Mesenteric fat pad (tissue), 1 donor: ENCODE results near the gene HOXA2. TPM values are rescaled to one million over a fixed set of nuclear protein-coding genes. Genes with fewer than 3 reads are reported as not detected.

Experiments
- DNase-seq: peaks from one replicate; pipeline ENCODE4 v3.0.0-alpha.2; 2020; ENCODE audit warnings: low spot score
- total RNA-seq: library from RNA; stranded (reverse); fragmentation: NEBNext Ultra II Directional; extraction: Animal tissue kit (Norgen Biotek cat#: 25700); gene quantifications from one replicate; pipeline ENCODE4 v1.2.1, GENCODE V29; 2021
- donor health status: DM: yes; HTN: yes; CAD: no.

HOXA2 gene
- total RNA-seq, 1 donor from 2014 or later: 1.2 TPM

DNA sequence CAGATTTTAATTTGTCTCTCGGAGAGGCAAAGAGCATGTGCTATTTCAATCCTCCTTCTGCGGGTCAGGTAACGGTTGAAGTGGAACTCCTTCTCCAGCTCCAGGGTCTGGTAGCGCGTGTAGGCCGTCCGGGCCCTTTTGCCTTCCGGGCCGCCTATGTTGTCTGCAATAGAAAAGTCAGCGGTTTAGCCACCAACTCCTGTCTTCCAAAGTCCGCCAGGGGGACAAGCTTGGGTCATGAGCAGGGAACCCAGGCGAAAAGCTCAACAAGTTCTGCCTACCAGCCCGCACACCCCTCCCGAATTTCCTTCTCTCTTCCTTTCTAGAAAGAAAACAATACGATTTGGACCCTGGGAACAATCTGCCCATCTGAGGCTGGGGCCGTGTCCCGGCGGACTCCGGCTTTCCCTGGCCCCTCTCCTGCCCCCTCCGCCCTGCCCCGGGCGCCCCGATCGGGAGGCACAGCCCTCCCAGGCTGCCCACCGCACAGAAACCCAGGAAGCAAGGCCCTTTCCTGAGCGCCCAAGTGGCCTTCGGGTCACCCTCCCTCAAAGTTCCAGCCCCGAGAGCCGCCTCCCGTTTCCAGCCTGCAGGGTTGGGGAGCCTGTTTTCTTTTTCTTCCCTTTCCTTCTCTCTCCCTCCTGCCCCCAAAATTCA, 39.6 kb upstream of the HOXA2 start:
- DNase-seq: no peak

DNA sequence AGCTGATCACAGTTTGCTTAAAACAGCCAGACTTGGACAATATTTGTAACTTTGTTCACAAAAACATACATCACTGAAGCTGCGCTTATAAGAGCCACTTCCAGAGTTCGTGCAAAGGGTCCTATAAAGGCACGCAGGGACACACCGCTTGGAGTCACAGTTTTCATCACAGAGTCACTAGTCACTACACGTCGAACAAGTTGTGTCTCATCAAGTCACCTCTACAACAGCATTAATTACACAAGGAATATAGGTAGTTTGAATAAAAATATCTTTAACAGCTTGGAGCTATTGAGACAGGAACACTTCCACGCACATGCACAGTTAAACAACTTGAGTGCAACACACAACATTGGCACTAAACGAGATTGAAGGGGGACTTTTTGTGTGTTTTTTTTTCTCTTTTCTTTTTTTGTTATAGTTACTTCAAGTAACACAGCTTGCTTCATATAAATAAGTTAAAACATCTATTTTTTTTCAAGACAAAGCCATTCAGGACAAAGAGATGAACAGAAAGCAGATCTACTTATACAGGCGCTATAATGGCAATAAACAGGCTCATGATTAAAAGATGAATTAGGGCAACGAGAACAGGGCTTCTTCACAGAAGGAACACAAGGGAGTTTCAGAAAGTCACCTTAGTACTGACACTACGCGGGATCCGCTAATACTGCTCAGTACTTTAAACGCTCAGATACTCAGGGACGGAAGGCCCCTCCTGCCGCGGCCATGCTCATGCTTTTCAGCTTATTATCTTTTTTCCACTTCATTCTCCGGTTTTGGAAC, 38.8 kb upstream of the HOXA2 start:
- no peak for DNase-seq

DNA sequence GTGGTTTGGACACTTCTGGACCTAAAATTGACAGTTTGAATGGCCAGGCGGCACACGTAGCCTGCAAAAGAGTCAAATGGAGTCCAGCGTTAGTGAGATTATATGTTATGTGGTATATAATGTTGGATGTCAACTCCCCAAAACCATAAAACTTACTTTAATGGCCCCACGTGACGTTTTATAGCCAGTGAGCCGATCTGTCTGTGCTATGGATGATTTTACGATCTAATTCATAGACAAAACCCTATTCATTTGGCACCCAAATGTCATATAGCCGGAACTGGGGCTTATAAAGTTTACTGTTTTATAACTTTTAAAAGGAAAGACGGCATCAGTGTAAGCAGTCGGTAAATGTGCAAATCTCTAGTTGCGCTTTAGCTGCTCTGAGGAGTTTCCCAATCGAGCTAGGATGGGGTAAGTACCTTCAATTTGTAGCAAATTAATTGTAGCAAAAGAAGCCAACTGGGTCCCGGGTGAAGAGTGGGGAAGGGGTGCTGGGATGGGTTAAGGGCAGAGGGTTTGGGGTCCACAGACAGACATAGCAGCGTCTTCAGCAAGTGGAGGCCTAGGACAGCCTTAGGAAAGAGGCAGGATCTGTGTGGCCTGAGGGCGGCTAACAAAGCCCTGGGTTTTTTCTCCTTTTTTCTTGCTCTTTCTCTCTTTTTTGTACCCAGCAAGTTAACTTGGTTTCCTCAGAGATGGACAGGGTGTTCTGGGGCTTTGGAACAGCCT, 37.8 kb upstream of the HOXA2 start:
- no peak for DNase-seq

DNA sequence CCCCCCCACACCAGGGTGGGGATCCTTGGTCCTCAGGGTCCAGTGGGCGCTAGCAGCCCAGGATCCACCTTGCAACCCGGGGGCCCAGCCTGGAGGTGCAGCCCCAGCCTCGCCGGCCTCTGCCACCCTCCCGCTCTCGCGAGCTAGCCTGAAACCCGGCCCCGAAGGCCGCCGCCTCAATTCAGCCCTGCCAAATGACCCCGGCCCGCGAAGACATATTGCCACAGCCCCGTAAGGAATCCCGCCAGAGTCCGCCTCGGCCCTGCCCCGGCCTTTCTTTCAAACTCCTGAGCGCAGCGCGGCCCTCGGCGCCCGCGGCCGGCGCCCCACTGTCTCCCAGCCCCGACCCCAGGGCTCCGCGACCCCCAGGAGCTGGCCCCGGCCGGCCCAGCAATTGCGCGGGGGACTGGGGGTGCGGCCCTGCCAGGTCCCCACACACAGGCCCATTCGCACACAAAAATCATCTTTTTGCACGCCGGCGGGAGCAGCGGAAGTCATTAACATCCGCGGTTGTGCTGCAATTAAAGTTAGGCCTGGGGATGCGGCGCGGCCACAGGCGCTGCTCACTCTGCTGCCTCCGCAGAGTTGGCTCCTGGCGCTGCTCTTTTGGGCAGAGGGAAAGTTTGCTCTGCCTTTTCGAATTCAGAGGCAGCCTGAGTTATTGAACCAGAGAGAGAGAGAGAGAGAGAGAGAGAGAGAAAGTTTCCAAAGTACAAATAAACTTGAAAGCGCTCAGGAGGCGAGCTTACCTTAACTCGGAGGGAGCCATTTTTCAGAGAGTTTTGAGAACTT, 37.0 kb upstream of the HOXA2 start:
- DNase-seq: no peak

DNA sequence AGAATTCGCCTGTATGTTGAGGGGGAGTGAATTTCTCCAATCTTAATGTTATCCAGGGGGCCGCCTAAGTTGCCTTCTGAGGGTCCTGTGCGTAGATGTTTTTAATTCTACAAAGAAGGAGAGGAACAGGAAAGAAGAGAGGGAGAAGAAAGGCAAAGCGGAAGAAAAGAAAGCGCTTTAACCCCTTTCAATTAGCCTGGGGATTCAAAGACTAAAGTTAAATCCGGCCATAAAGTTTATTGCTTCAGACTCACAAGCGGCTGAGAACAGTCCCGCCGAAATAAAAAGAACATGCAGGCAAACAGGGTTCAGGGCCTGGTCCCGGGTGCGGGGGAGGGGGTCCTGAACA, 36.5 kb upstream of the HOXA2 start:
- DNase-seq: no peak

DNA sequence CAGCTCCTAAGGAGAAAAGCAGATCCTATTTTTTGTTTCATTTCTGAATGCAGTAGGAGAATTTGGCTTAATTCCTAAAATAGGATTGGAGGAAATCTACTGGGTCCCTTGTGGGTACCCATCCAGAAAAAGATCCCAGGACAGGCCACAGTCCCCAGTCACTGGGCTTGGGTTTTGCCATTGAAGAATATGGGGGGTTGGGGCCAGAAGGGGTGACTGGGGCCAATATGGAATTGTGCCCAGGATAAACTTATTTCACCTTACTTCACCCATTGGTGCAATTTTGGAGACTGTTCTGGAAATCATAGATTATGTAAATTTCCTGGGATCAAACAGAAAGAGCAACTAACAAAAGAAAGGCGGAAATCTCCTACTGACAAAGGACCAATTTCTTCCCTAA, 36.0 kb upstream of the HOXA2 start:
- no peak for DNase-seq

DNA sequence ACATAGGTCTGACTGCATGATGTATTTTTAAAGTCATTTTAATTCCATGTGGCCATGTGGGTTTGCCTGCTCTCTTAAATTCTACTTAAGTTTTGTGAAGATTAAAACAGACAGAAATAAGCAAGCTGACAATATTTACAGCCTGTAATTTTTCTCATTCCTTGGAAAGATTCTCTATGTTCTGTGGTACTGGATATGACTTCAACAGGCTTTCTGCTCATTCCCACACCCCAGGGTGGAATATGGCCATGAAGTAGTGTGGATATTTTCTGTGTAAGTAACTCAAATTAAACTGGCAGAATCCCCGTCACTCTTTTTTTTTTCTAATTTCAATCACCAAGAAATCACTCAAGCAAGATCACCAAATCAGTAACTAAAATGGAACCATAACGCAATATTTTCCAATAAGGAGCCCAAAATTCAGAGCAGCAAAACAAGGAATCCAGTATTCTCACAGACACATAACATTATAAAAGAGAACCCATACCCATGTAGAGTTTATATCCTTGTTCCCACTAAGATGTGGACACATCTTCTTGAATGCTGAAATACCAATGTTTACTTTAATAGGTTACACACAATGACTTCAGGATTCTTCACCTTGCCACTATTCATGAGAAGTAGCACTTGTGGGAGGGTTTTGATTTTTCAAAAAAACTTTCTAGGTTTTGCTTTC, 35.3 kb upstream of the HOXA2 start:
- no peak for DNase-seq

DNA sequence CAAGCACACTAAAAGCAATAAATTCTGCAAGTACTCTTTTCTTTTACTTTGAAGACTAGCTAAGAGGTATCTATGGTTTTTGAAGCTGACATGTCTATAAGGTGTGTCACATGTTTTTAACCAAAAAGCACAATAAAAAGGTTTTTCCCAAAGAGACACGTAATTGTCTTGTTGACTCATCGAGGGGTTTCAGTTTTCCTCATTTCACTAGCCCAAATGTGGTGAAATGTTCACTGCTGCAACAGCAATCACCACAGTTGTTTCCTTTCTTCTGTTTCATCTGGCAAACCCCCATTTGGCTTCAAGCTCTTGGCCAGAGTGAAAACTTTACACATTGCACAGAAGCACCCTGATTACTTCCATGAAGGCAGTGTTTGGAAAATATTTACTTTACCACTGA, 31.9 kb upstream of the HOXA2 start:
- no peak for DNase-seq

DNA sequence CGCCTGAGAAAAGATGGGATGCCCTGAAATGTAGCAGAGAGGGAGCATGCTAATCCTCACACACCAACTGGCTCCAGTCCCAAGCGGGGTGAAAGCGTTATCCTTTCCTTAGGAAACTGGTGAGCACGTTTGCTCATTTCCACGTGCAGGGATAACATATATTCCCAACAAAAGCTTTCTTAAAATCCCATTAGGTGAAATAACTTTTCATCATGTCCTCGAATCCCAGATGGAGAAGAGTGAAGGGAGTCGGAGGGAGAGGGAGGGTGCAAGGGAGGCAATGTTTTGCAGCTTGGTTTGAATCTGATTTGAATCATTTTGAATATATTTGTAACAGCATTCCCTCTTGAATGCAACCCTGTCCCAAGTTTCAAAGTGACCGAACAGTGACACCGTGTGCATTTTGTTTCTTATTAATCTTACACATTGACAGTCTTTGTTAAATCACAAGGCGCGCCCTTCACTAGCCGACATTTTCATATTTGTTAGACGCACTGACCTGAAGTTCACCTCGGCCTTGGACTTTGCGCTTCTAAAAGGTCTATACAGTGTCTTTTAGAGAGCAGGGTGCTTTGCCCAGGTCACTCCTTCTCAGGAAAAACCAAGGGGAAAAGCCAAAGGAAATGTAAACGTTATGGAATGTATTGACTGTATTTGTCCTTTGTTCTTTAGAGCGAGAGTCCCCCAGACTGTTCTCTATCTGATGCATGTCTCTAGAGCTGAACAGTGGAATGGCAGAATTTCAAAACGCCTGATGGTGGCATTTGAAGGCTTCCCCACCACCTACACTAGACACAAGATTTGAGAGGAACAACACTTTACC, 31.1 kb upstream of the HOXA2 start:
- no peak for DNase-seq

DNA sequence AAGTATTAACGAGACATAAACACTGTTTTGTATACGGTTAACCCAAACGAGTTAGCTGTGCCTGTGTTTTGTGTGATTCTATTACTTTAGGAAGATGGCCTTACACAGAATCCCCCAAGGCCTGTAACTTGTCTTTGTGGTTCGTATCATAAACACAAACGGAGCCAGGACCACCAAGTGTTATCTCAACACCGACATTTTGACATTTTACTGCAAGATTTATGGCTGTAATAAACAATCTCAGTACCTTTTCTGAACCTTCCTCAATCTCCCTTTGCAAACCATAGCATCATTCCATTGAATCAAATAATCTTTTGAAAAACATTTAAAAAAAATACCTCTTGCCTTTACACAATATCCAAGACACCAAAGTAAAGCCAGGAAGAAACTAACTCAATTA, 30.5 kb upstream of the HOXA2 start:
- DNase-seq: no peak

DNA sequence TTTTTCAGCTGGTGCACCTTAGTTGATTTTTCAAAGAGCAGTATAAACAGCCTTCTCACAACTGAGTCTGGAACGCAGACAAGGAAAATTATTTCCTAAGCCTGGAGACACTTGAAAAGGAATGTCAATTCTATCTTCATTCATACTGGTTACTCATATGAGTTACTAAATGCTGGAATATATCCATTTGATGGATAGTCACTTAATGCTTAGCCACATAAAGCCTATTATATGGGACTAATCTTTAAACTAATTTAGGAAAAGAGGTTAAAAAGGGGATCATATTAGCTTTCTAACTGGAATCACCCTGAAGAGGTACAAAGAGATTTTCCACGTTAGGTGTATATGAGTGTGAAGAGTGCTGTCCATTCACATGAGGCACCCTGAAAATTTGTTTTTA, 29.7 kb upstream of the HOXA2 start:
- DNase-seq: no peak

DNA sequence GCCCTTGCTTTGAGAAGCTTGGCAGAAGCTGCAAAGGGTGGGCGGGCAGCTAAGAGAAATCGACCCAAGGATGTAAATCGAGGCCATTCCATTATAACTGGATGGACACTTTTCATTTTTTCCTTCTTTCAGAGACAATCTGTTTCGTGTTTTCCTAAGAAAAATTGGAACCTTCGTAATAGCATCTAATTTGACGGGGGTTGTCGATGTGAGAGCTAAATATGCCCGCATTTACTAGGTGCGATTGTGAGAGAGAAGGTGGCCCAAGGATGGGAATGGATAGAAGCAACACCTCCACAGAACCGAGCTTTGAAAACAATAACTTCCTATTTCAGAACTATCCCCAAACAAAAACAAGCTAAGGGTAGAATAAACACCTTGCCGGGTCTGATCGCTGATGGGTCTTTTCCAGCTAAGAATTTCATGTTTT, 28.9 kb upstream of the HOXA2 start:
- DNase-seq: no peak

DNA sequence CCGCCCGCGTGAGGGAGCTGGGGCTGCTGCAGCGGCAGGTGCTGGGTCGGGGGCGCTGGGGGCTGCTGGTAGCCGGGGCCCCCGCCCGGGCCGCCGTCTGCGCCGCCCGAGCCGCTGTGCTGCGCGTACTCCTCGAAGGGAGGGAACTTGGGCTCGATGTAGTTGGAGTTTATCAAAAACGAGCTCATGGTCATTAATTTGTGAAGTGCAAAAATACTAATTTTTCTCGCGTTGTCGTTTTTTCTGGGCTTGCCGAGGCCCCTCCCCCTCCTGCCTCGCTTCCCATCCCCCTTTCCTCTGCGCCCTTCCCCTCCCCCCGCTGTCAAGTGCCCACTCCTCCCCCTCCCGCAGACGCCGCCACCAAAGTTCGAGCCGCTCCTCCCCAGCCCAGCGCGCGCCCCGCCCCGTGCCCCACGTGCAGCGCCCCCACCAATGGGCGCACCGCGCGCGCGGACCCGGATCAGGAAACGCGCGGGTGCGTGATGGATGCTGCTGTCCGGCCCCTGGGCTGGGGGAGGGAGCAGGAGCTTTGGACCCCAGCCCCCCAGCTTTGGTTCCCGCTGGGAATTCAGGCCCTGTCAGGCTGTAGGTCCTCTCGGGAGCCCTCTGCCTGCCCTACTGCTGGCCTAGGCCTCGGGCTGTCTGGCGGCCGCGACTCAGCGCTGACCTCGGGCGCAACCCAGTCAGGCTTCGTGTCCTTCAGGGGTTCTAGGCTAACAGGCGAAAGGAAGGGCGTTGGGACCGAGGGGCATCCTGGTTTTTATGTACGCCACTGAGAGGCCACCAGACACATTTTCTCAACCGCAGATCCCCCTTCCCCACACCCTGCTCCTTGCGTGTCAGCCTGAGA, 28.3 kb upstream of the HOXA2 start, which contains the start of gene HOXA4:
Gene HOXA4 (minus strand): TSS at position 218 of the 850 bp plus-strand sequence. CDS start 24 bp downstream, at position 194.
- peak; percentile 98 for DNase-seq

DNA sequence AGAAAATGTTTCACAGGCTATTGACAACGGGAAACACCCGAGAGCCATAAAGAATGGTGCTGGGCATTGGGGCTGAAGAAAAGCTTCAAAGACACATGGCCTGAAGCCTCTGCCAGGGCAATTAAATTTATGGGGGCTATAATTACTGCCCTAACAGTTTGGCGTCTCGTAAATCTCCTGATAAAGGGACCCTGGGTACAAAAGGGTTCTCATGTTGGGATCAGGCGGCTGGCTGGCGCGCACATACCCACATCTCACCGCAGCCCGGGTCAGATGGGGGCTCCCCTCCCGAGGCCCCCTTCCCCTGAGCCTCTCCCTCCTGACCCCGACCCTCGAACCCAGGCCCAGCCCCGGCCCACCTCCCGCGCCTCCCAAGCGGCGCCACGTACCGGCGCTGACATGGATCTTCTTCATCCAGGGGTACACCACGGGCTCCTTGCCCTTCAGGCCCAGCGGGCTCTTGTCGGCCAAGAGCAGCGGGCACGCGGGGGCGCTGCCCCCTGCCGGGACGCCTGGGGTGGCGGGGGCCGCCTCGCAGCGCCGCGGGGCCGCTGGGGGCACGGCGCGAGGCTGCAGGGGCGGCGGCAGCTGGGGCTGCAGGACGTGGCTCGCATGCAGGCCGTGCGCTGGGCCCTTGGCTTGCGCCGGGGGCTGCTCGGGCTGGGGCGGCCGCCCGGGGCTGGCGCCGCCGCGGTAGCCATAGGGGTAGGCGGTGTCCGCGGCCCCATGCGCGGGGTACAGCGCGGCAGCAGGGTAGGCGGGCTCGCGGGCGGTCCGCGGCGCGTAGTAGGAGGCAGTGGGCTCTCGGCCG, 27.5 kb upstream of the HOXA2 start:
- no peak for DNase-seq

DNA sequence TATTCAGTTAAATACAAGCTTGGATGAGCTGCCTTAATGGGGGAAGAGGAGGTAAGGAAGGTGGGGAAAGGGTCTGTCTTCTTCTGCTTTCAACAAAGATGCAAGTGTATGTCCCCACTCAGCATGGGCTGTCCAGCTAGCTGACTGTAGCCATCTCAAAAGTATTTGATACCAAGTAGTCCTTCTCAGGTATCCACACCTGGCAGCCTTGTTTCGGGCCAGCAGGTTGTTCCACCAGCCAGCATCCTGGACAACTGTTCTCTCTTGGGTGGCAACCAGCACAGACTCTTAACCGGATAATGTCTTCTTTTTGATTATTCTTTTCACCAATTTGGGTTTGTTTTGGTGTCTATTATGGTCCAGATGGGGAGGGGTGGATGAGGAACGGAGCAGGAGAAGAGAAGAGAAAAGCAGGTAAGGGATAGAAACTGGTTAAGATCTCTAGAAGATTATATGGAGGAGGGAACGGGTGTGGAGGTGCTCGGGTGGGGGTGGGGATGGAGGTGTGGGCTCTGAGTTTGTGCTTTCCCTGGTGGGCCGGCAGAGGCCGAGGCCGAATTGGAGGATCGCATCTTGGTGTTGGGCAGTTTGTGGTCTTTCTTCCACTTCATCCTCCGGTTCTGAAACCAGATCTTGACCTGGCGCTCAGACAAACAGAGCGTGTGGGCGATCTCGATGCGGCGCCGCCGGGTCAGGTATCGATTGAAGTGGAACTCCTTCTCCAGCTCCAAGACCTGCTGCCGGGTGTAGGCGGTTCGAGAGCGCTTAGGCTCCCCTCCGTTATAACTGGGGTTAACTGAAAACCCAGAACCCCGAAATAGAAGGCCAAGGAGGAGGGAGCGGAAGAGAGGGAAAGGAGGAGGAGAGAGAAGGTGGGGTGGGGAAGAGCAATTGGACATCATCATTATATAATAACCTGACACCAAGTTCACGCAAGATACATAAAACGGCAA, 26.6 kb upstream of the HOXA2 start:
- DNase-seq: no peak

DNA sequence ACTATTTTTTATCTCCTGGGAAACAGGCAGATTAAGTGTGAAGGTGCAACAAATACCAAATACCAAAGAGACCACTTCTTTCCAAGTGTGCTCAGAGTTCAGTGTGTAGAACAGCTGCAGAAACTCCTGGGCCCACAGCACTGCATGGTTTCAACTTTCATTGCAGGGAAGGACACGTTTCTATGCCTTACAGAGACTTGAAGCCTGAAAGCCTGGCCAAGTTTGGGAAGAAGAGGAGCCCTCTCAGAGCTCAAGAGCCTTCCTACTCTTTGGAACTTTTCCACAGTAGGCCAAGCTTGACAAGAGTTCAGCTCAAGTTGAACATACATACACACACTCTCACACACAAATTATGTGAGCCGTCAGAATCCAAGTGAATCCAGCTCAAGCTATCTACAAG, 25.6 kb upstream of the HOXA2 start:
- DNase-seq: no peak
